Stimulated activated CD8-positive, alpha-beta memory T cell treated with anti-CD3 and anti-CD28 coated beads, Interleukin-2, amount 100 ng/mL, for 48 hours (primary cell): ENCODE results near the gene PLA2G4B.

Source experiments
- DNase-seq, 2 donors: peaks; one replicate each; pipeline ENCODE4 v3.0.0-alpha.2; 2020; ENCODE audit warnings: low read depth in 2 of 2

Gene PLA2G4B

GRCh38 chr15:41849204-41849603, 10.6 kb downstream of the PLA2G4B start:
- no peak for DNase-seq

GRCh38 chr15:41849861-41850260, 11.2 kb downstream of the PLA2G4B start:
- no peak for DNase-seq

- DNase-seq: no peak
Measured at GRCh38 chr15:41850482-41851166, 12.0 kb downstream of the PLA2G4B start.

GRCh38 chr15:41851167-41851523, 12.5 kb downstream of the PLA2G4B start:
- no peak for DNase-seq

GRCh38 chr15:41851755-41852370, 13.2 kb downstream of the PLA2G4B start:
- DNase-seq: no peak

GRCh38 chr15:41852736-41853590, 14.3 kb downstream of the PLA2G4B start:
- no peak for DNase-seq

GRCh38 chr15:41853831-41854230, 15.2 kb downstream of the PLA2G4B start:
- no peak for DNase-seq

- DNase-seq: no peak
Measured at GRCh38 chr15:41854443-41854842, 15.8 kb downstream of the PLA2G4B start.

- no peak for DNase-seq
Measured at GRCh38 chr15:41855261-41855961, 16.8 kb downstream of the PLA2G4B start.

GRCh38 chr15:41856262-41856661, 17.6 kb downstream of the PLA2G4B start:
- no peak for DNase-seq

GRCh38 chr15:41856716-41857115, 18.1 kb downstream of the PLA2G4B start:
- no peak for DNase-seq

GRCh38 chr15:41857316-41857715, 18.7 kb downstream of the PLA2G4B start:
- no peak for DNase-seq

- no peak for DNase-seq
Measured at GRCh38 chr15:41858756-41859155, 20.1 kb downstream of the PLA2G4B start.

GRCh38 chr15:41860049-41860828, 21.6 kb downstream of the PLA2G4B start:
- no peak for DNase-seq

- DNase-seq: no peak
Measured at GRCh38 chr15:41861736-41862356, 23.2 kb downstream of the PLA2G4B start.

GRCh38 chr15:41862515-41863116, 24.0 kb downstream of the PLA2G4B start:
- no peak for DNase-seq

- DNase-seq: no peak
Measured at GRCh38 chr15:41865490-41866055, 26.9 kb downstream of the PLA2G4B start.

GRCh38 chr15:41866263-41866703, 27.6 kb downstream of the PLA2G4B start:
- no peak for DNase-seq

- DNase-seq: no peak
Measured at GRCh38 chr15:41866872-41867579, 28.4 kb downstream of the PLA2G4B start.
